HG03139 (cell line): ENCODE measurements around the gene PHACTR1.

Source experiments
- ATAC-seq: cut with Tn5 transposase; IDR thresholded peaks from one replicate; pipeline ENCODE4 v1.9.1; 2021; ENCODE audit not compliant: unreplicated experiment

Gene PHACTR1

GRCh38 chr6:12976366-12976765 lies 259.8 kb downstream of the PHACTR1 start:
- ATAC-seq: no peak

- no peak for ATAC-seq
Observed at GRCh38 chr6:12977206-12977605, 260.6 kb downstream of the PHACTR1 start.

- ATAC-seq: no peak
Observed at GRCh38 chr6:12977806-12978205, 261.2 kb downstream of the PHACTR1 start.

GRCh38 chr6:12980741-12981140 lies 264.2 kb downstream of the PHACTR1 start:
- ATAC-seq: no peak

GRCh38 chr6:12984776-12985175 lies 268.2 kb downstream of the PHACTR1 start:
- ATAC-seq: no peak

GRCh38 chr6:12987783-12988182 lies 271.2 kb downstream of the PHACTR1 start:
- no peak for ATAC-seq

- no peak for ATAC-seq
Observed at GRCh38 chr6:12990162-12990561, 273.6 kb downstream of the PHACTR1 start.

GRCh38 chr6:12991435-12991834 lies 274.9 kb downstream of the PHACTR1 start:
- ATAC-seq: no peak

GRCh38 chr6:12992770-12993169 lies 276.2 kb downstream of the PHACTR1 start:
- ATAC-seq: no peak

GRCh38 chr6:12993283-12993898 lies 276.8 kb downstream of the PHACTR1 start:
- no peak for ATAC-seq

GRCh38 chr6:12995419-12995818 lies 278.9 kb downstream of the PHACTR1 start:
- no peak for ATAC-seq

- no peak for ATAC-seq
Observed at GRCh38 chr6:13000537-13000936, 284.0 kb downstream of the PHACTR1 start.

GRCh38 chr6:13001927-13002326 lies 285.4 kb downstream of the PHACTR1 start:
- ATAC-seq: no peak

GRCh38 chr6:13004601-13005000 lies 288.0 kb downstream of the PHACTR1 start:
- ATAC-seq: no peak

- no peak for ATAC-seq
Observed at GRCh38 chr6:13005994-13006393, 289.4 kb downstream of the PHACTR1 start.

GRCh38 chr6:13006578-13007300 lies 290.2 kb downstream of the PHACTR1 start:
- ATAC-seq: no peak

- ATAC-seq: no peak
Observed at GRCh38 chr6:13007744-13008143, 291.2 kb downstream of the PHACTR1 start.

- ATAC-seq: no peak
Observed at GRCh38 chr6:13009031-13009430, 292.5 kb downstream of the PHACTR1 start.

- ATAC-seq: no peak
Observed at GRCh38 chr6:13009461-13009860, 292.9 kb downstream of the PHACTR1 start.

GRCh38 chr6:13011612-13012146 lies 295.1 kb downstream of the PHACTR1 start:
- no peak for ATAC-seq

- ATAC-seq: no peak
Observed at GRCh38 chr6:13012296-13012695, 295.7 kb downstream of the PHACTR1 start.

GRCh38 chr6:13012977-13013680 lies 296.6 kb downstream of the PHACTR1 start:
- no peak for ATAC-seq
